GM12892 (cell line): Measurements from ENCODE around the gene ADGRD1.

Source experiments
- DNase-seq: peaks from one replicate; pipeline ENCODE4 v3.0.0; 2011; ENCODE audit not compliant: insufficient read length
- FAIRE-seq: peaks from 2 replicates; lab custom pipeline; 2011; peaks lifted over from hg19 to GRCh38; lab: Jason Lieb, UNC
- POLR2A ChIP-seq: IDR thresholded peaks from 2 replicates; pipeline ENCODE4 v1.6.1; 2011; ENCODE audit warnings: low read depth, low read length, control low read depth
- POLR2AphosphoS5 ChIP-seq: IDR thresholded peaks from 2 replicates; pipeline ENCODE4 v1.6.1; 2011; ENCODE audit warnings: low read depth, low read length, control low read depth
- TAF1 ChIP-seq: IDR thresholded peaks from 2 replicates; pipeline ENCODE4 v1.6.1; 2011; ENCODE audit warnings: low read depth, mild to moderate bottlenecking, control low read depth, low read length, borderline replicate concordance

ADGRD1 gene

DNA sequence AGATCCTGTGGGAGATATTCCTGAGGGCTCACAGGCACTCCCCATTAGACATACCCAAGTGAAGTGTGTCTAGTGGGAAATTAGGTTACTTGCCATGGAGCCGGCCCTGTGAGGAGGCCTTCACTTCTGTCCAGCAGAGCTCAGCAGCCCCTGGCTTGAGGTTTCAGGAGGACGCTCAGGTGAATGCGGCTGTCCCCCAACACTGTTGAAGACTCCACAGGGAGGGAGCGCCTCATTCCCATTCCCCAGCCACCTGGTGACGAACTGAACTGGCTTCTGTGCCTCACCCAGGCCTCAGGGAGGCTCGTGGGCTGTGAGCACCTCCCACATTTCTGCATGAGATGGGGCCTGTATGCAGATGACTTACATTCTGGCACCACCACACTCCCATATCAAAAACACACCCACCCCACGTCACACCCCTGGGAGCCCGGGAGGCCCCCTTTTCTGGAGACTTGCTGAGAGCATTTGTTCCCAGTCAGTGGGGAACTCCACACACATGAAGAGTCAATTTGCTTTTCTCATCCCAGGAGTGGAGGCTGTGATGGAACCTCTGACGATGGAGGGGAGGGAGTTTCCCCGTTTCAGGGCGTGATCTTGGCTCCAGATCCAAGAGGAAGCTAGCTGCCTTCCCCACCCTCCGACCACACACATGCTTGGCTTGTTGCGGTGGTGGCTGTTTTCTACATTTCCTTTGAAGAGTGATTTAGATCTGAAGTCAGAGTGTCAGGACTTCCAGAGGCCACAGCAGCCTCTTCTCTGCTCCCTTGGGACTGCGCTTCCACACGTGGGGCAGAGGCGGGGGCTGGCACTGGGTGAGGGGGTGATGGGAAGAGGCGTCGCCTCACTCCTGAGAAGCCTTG lies 120.7 kb downstream of the ADGRD1 start:
- TF ChIP-seq POLR2AphosphoS5 = no peak
- no peak for DNase-seq
- no peak for FAIRE-seq

DNA sequence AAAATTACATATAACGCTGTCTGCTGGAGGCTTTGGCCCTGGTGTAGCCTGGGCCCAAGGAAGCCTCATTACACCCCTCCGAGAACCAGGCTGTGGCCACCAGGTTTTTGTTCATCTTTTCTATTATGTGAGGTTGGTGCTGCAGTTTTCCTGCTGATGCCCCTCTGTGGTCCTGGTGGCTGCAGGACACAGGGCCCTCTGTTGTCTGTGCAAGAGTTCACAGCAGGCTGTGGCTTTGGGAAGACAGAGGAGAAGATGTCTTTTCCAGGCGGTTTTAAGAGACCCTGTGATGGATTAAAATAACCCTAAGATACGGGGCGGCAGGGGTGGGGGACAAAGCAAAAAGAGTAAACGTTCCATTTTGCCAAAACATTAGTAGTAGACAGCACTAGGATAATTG lies 121.5 kb downstream of the ADGRD1 start:
- FAIRE-seq (no peak), DNase-seq (no peak)
- TF ChIP-seq POLR2AphosphoS5 (no peak), POLR2A (no peak), TAF1 (no peak)

DNA sequence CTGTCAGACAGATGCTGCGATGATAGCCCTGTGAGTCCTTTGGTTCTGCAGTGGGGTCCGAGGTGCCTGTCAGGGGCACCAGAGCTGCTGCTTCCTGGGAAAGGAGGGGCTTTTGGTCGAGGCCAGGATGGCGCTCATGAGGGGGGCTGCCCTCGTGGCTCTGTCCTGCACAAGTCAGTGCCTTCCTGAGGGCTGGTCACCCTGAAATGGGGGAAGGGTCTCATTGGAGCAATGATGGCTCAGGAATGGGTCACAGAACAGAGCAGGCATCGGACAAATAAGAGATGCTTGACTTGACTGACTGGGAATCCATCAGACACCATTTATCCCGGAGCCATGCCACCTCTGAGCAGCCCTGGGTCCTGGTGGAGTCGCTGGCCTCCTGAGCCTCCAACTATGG lies 121.9 kb downstream of the ADGRD1 start:
- FAIRE-seq = no peak
- TF ChIP-seq TAF1 (no peak), POLR2A (no peak)

DNA sequence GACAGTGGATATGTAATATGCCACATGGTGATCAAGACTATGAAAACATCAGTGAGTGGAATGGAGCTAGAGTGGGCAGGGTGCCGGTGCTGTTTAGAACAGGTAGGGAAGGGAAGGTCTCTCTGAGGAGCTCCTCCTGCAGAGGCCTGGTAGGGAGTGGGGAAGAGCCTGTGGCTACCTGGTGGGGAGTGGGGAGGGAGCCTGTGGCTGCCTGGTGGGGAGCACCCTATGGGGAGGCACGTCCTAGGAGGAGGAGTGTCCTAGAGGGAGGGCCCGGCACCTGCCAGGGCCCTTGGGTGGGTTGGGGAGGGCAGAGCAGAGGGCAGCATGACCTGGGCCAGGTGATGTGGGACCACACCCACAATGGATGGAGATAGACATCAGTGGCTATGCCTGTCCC lies 122.6 kb downstream of the ADGRD1 start:
- DNase-seq (no peak), FAIRE-seq (no peak)
- no peak for TF ChIP-seq POLR2A
- TF ChIP-seq TAF1 = no peak
- no peak for TF ChIP-seq POLR2AphosphoS5

More for the DNA sequence above, 121.9 kb downstream of the ADGRD1 start:
- DNase-seq = no peak

DNA sequence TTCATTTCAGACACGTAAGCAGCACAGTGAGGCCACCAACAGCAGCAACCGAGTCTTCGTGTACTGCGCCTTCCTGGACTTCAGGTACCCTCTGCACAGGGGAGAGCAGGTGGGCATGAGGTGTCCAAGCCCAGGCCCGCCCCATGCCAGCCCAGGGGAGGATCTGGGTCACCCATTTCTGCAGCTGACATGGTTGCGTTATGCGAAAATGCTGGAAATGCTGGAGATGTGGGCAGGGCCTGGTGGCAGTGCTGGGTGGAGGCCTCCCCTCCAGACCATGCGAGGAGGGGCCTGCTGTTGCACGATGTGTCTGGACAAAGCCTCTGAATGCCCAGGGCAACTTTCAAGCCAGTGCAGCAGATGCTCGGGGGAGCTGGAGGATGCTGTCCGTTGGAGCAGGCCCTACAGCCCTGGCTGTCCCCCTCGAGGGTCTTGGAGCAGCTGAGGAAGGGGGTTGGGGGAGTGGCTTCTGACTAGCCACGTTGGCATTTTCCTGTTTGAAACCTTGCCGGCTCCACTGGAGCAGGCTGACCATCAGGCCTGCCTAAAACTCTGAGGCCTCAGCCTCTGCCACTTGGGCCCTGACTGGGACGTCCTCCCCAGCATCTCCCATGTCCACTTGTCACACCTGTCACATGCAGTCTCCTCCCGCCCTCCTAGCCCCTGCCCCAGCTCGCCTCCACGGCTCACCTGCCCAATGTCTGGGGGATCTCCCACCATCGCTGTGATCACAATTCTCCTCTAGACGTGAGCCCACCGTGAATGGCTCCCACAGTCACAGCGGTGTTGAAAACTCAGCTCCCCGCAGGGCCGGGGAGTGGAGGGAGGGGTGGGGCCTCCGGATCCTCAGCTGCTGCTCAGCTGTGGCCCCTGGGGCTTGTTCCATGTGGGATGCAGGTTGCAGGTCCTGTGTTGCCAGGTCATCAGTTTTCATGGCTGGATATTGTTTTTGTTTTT lies 123.4 kb downstream of the ADGRD1 start:
- DNase-seq = no peak
- TF ChIP-seq TAF1 (no peak), POLR2AphosphoS5 (no peak), POLR2A (no peak)
- FAIRE-seq = no peak

DNA sequence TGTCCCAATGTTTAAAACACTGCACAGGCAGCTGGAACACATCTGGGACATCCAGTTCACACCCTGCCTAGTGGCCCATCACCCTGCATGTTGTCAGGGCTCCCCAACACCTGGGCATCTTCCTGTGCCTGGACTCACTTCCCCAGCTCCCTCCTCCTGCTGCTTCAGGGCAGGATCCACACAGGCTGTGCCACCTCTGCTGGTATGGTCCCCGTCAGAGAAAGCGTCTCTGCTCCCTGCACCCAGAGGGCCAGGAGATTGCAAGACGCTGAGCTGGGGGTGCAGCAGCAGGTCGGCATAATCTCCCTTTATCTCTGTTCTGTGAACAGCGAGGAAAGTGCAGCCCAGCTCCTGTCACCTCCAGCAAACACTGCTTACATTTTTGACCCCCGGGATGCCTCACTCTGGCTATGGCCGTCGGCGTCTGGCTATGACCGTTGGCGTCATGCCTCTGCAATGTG lies 124.3 kb downstream of the ADGRD1 start:
- TF ChIP-seq TAF1 (no peak), POLR2AphosphoS5 (no peak), POLR2A (no peak)
- FAIRE-seq (no peak), DNase-seq (no peak)

DNA sequence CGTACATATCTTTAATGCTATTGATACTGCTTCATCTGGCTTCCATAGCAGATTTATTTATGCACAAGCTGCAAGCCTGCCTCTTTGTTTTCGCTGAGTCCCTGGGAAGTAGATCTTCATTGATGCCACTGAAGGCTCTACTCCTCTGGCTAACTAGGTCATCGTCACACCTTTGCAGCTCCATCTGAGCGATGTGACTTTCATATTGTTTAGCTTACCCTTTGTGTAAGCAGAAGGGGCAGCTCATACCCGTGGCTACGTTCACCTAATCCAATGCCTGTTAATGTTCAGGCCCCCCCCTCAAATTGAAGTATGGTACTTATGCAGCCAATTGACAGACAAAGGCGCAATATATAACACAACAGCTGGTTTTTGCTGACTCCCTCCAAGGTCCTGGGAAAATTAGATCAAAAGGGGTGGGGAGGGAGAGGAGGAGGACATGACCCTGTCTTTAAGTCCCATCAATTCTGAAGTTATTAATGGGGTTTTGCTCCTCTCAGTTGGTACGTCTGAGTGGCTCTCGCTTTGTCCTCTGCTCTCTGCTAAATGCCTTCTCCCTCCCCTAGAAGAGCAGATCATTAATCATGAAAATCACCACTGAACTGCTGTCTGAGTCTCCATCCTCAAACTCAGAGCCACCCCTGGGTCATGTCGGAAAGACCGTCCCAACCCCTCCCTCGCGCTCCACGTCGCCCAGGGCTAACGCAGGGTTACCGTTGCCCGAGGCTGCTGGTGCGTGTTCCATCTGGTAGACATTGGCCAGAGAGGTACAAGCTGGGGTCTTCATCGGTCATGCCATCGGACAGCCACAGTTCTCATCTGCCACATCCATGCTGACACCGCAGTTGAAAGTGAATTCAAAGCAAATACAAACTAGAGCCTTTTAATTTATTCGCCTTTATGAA lies 128.8 kb downstream of the ADGRD1 start:
- no peak for FAIRE-seq
- no peak for DNase-seq
- TF ChIP-seq TAF1 (no peak), POLR2AphosphoS5 (no peak), POLR2A (no peak)

DNA sequence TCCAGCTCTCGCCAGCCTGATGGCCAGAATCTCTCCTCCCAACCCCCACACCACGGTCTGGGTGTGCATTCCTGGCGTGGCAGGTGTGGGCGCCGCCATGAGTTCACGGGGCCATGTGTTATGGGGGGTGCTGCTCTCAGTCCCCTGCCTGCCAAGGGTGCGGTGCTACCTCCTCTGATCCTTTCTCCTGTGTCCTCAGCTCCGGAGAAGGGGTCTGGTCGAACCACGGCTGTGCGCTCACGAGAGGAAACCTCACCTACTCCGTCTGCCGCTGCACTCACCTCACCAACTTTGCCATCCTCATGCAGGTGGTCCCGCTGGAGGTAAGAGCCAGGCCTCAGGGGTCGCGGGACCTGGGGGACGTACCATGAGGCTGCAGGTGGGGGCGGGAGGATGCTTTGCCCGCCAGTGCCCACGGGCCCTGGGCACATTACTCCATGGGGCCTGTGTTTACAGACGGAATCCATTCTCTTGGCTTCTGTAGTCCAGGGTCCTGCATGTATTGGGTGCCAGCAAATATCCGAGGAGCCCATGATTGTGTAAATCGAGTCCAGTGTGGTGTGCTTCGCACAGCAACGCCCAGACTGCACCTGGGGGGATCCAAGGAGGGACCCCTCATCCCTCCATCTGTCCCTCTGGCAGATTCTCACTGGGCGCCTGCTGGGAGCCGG lies 130.8 kb downstream of the ADGRD1 start:
- FAIRE-seq (no peak), DNase-seq (no peak)
- TF ChIP-seq TAF1 = no peak
- no peak for TF ChIP-seq POLR2A
- no peak for TF ChIP-seq POLR2AphosphoS5

DNA sequence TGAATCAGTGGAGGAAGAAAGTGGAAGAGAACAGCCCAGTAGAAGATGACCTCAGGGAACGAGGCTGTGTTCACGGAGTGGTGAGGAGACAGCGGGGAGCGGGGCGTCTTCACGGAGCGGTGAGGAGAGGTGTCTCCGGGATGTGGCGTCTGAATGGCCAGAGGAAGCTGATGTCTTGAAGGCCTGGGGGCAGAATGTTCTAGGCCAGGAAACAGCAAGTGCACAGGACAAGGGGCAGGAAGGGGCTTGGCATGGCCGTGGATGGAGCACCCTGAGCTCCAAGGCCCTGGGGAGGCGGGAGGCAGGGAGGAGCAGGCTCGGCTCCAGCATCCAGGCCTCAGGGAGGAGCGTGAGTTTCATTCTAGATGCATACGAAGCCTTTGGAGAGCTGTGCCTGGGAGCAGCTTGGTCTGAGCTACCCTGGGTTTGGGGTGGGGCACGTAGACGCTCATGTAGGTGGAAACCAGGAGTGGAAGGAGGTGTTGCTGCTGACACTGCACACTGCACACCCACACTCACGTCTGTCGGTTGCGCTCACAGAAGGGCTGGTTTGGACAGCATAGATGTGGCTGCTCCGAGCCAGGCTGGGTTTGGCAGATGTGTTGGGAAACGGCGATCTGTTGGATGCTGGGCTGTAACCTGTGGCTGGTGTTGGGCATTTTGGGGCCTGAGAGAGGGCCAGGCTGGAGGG lies 131.6 kb downstream of the ADGRD1 start:
- TF ChIP-seq TAF1 (no peak), POLR2A (no peak), POLR2AphosphoS5 (no peak)
- FAIRE-seq (no peak), DNase-seq (no peak)

DNA sequence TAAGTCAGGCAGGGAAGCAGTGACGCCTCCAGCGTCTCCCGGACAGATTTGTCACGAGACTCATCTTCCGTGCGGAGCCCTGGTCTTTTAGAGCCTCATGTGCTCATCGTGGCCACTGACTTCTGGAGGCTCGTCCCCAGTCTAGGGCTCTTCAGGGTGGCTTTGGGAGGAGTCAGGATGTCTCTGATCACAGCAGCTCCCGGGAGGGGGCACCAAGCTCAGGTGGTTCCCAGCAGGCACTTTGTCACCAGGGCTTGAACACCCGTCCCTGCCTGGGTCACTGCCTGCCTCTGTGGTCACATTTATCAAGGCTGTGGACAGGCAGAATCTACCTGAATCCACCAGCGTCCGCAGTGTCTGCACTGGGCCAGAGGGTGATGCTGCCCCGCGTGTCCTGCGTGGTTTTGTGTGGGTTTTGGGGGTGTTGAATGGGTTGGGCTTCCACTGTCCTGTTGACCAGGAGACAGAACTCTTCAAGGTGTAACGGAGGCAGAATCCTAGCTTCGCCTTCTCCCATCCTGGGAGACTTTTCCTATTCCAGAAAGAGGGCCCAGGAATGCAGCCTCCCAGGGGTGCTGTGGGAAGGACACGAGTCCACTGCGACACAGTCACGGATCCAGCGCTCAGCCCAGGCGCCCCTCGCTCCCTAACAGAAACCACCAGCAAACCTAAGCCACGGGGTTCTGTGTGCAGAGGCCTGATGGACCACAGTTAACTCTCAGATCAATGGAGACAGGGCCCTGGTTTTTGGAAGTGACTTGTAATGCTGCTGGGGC lies 132.3 kb downstream of the ADGRD1 start:
- DNase-seq (no peak), FAIRE-seq (no peak)
- TF ChIP-seq POLR2AphosphoS5 (no peak), TAF1 (no peak), POLR2A (no peak)
